Loucy (cell line): ENCODE data around the gene NFATC3.

Experiments used
- EZH2phosphoT487 ChIP-seq: fragments of 200-600 bp; IDR thresholded peaks from 2 replicates; pipeline ENCODE4 v1.6.1; 2018; ENCODE audit warnings: antibody characterized with exemption, mild to moderate bottlenecking, moderate library complexity, borderline replicate concordance
- TF ChIP-seq, protein P1 (sequence below): fragments of 200-600 bp; sonication (generic); conservative IDR thresholded peaks from 2 replicates; pipeline ENCODE4 v1.5.1; 2014; ENCODE audit warnings: mild to moderate bottlenecking, antibody characterized with exemption, low read length

DNA sequence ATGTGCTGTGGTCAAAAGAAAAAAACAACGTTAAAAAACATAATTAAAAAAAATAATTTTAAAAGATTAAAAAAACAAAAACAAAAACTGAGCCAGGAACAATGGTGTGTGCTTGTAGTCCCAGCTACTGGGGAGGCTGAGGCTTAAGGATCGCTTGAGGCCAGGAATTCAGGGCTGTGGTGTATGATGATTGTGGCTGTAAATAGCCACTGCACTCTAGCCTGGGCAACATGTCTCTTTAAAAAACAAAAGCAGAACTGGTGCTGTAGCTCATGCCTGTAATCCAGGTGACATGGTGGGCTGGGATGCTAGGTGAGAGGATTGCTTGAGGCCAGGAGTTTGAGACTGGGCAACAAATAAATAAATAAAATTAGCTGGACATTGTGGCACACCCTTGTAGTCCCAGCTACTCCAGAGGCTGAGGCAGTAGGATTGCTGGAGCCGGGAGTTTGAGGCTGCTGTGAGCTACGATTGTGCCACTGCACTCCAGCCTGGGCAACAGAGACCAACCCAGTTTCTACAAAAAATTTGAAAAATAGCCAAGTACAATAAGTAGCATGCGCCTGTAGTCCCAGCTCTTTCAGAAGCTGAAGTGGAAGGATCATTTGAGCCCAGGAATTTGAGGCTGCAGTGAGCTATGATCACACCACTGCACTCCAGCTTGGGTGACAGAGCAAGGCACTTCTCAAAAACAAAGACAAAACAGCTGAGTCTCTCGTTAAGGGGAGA lies 43.6 kb downstream of the NFATC3 start:
- TF ChIP-seq, protein P1, sequence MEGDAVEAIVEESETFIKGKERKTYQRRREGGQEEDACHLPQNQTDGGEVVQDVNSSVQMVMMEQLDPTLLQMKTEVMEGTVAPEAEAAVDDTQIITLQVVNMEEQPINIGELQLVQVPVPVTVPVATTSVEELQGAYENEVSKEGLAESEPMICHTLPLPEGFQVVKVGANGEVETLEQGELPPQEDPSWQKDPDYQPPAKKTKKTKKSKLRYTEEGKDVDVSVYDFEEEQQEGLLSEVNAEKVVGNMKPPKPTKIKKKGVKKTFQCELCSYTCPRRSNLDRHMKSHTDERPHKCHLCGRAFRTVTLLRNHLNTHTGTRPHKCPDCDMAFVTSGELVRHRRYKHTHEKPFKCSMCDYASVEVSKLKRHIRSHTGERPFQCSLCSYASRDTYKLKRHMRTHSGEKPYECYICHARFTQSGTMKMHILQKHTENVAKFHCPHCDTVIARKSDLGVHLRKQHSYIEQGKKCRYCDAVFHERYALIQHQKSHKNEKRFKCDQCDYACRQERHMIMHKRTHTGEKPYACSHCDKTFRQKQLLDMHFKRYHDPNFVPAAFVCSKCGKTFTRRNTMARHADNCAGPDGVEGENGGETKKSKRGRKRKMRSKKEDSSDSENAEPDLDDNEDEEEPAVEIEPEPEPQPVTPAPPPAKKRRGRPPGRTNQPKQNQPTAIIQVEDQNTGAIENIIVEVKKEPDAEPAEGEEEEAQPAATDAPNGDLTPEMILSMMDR: no peak
- TF ChIP-seq EZH2phosphoT487: no peak
